Brain pericyte (primary cell): ENCODE data around the gene MAGEB17.

ENCODE experiments used
- DNase-seq: peaks from one replicate; pipeline ENCODE4 v3.0.0-alpha.2; 2012; ENCODE audit warnings: low read depth, low spot score

Gene MAGEB17

DNA sequence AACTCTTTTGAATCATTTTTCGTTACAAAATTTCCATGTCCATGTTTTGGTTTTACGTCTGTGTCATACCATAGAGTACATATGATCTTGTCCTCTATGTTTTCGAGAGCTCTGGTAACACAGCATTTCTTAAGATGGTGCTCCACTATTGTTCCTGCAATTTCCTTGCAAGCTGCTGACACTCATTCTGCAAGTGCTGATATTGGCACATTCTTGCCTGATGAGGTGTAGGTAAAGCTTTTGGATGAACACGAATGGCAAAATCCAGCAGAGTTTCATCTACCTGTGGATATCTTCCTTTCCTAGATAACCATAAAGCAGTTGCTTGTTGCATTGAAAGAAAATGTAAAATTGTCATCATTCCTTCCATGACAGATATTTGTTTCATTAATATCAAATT, 41.3 kb downstream of the MAGEB17 start:
- DNase-seq: no peak

DNA sequence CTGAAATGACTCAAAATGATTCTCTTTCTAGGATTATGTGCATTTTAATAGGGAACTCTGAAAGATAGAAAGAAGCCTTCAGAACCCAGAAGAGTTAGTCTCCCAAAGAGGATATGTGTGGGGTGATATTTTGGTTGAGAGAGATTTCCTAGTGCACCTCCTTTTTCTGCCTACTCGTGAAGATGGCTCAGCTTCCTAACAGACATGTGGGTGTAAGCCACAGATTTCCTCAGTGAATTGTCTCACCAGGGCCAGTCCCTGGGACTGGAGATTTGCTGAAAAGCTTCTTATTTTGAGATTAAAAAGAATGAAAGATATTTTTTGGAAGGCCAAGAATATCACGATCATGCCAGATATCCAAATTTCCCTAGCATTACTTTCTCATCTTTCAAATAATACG, 42.8 kb downstream of the MAGEB17 start:
- no peak for DNase-seq

GRCh38 chrX:16212024-16212423, 44.7 kb downstream of the MAGEB17 start:
- no peak for DNase-seq

GRCh38 chrX:16212436-16212835, 45.2 kb downstream of the MAGEB17 start:
- DNase-seq: no peak

GRCh38 chrX:16213961-16214360, 46.7 kb downstream of the MAGEB17 start:
- DNase-seq: peak; percentile 43

- no peak for DNase-seq
Measured at GRCh38 chrX:16215660-16216059, 48.4 kb downstream of the MAGEB17 start.
